IMR-90 (cell line): ENCODE data around the gene THOP1. TPM values are rescaled to one million over a fixed set of nuclear protein-coding genes. Genes with fewer than 3 reads are reported as not detected.

ENCODE experiments used
- ATAC-seq: fragments of 200-7000 bp; cut with Tn5 transposase; 2 replicates; pipeline ENCODE4 v1.9.1; 2020; ENCODE audit warnings: low read depth, mild to moderate bottlenecking, moderate library complexity
- BruUV-seq: library from RNA; stranded (reverse); fragments of 400-500 nt; replicated peaks from 2 replicates; lab custom pipeline; 2021; lab: Mats Ljungman, UMichigan
- CTCF ChIA-PET: fragments of 300-600 bp; formaldehyde crosslinking; extraction: SDS; loops from one replicate; lab custom pipeline; 2021; ENCODE audit warnings: antibody characterized with exemption; lab: Yijun Ruan, JAX
- POLR2A ChIA-PET: fragments of 300-600 bp; sonication (Branson Sonifier 250); formaldehyde crosslinking; loops from one replicate; lab custom pipeline; 2022; ENCODE audit warnings: antibody characterized with exemption; ENCODE audit not compliant: unreplicated experiment; lab: Charles Lee
- DNase-seq: peaks from one replicate; pipeline ENCODE4 v3.0.0; 2013
- H2AFZ ChIP-seq: replicated peaks from 2 replicates; pipeline ENCODE3; 2013; ENCODE audit warnings: low read length, mild to moderate bottlenecking; ENCODE audit not compliant: poor library complexity
- H2AK5ac ChIP-seq: 2 replicates; pipeline ENCODE4 v1.6.1; 2013; ENCODE audit warnings: low read depth, low read length, inconsistent platforms
- H2AK9ac ChIP-seq: replicated peaks from 2 replicates; pipeline ENCODE3; 2013; ENCODE audit warnings: mild to moderate bottlenecking, low read depth, low read length, moderate library complexity; ENCODE audit not compliant: poor library complexity
- H2BK120ac ChIP-seq: 2 replicates; pipeline ENCODE4 v1.6.1; 2013; ENCODE audit warnings: low read depth, low read length, inconsistent platforms
- H2BK15ac ChIP-seq: 3 replicates; pipeline ENCODE4 v1.6.1; 2013; ENCODE audit warnings: low read depth, low read length, inconsistent platforms
- H2BK20ac ChIP-seq: 2 replicates; pipeline ENCODE4 v1.6.1; 2013; ENCODE audit warnings: low read depth, mild to moderate bottlenecking, inconsistent platforms, low read length, moderate library complexity
- H2BK5ac ChIP-seq: 2 replicates; pipeline ENCODE4 v1.6.1; 2013; ENCODE audit warnings: mild to moderate bottlenecking, low read depth, low read length, inconsistent platforms; ENCODE audit not compliant: poor library complexity, severe bottlenecking
- H3K14ac ChIP-seq: replicated peaks from 2 replicates; pipeline ENCODE4 v1.6.1; 2013; ENCODE audit warnings: low read depth, low read length, inconsistent platforms
- H3K18ac ChIP-seq: 2 replicates; pipeline ENCODE4 v1.6.1; 2013; ENCODE audit warnings: low read depth, low read length, control low read depth
- H3K23ac ChIP-seq: 2 replicates; pipeline ENCODE4 v1.6.1; 2013; ENCODE audit warnings: low read depth, low read length, inconsistent platforms
- H3K27ac ChIP-seq: 2 replicates; pipeline ENCODE4 v1.5.1; 2013; ENCODE audit warnings: mild to moderate bottlenecking, control low read depth, low read length; ENCODE audit not compliant: insufficient read depth
- H3K27me3 ChIP-seq: 2 replicates; pipeline ENCODE4 v1.6.1; 2013; ENCODE audit warnings: low read length; ENCODE audit not compliant: control insufficient read depth, insufficient read depth
- H3K36me3 ChIP-seq: 2 replicates; pipeline ENCODE4 v1.6.1; 2013; ENCODE audit warnings: low read length, mixed read lengths; ENCODE audit not compliant: control insufficient read depth, insufficient read depth
- H3K4ac ChIP-seq: 2 replicates; pipeline ENCODE4 v1.6.1; 2013; ENCODE audit warnings: low read depth, low read length, inconsistent platforms
- H3K4me1 ChIP-seq: 2 replicates; pipeline ENCODE4 v1.6.1; 2013; ENCODE audit warnings: low read length, mixed read lengths; ENCODE audit not compliant: control insufficient read depth, insufficient read depth
- H3K4me2 ChIP-seq: 2 replicates; pipeline ENCODE4 v1.6.1; 2013; ENCODE audit warnings: low read depth, mild to moderate bottlenecking, control low read depth, low read length, moderate library complexity
- H3K4me3 ChIP-seq: 2 replicates; pipeline ENCODE4 v1.5.1; 2013; ENCODE audit warnings: low read depth, mild to moderate bottlenecking, control low read depth, low read length, moderate library complexity; ENCODE audit not compliant: insufficient read depth
- H3K56ac ChIP-seq: 2 replicates; pipeline ENCODE4 v1.6.1; 2013; ENCODE audit warnings: low read length, inconsistent platforms; ENCODE audit not compliant: insufficient read depth; ENCODE audit errors: extremely low read depth
- H3K79me1 ChIP-seq, 2 experiments: 2 replicates each; pipeline ENCODE4 v1.6.1; 2013; ENCODE audit warnings: low read length in 2 of 2, inconsistent platforms in 1 of 2, low read depth in 1 of 2
- H3K9ac ChIP-seq: 2 replicates; pipeline ENCODE4 v1.6.1; 2013; ENCODE audit warnings: low read depth, low read length, control low read depth
- H3K9me1 ChIP-seq: 2 replicates; pipeline ENCODE4 v1.6.1; 2013; ENCODE audit warnings: low read length, inconsistent platforms; ENCODE audit not compliant: insufficient read depth
- H3K9me3 ChIP-seq: 2 replicates; pipeline ENCODE4 v1.6.1; 2013; ENCODE audit warnings: low read length; ENCODE audit not compliant: control insufficient read depth, insufficient read depth
- H4K20me1 ChIP-seq: 2 replicates; pipeline ENCODE4 v1.6.1; 2013; ENCODE audit warnings: low read length, inconsistent platforms; ENCODE audit not compliant: insufficient read depth
- H4K5ac ChIP-seq: 2 replicates; pipeline ENCODE4 v1.6.1; 2013; ENCODE audit warnings: mild to moderate bottlenecking, low read depth, low read length, control low read depth
- H4K8ac ChIP-seq, 2 experiments: 2 replicates each; pipeline ENCODE4 v1.6.1; 2013; ENCODE audit warnings: low read depth in 2 of 2, low read length in 2 of 2, control low read depth in 1 of 2, inconsistent platforms in 1 of 2
- H4K91ac ChIP-seq: 2 replicates; pipeline ENCODE4 v1.6.1; 2013; ENCODE audit warnings: low read depth, low read length, inconsistent platforms; ENCODE audit not compliant: insufficient read depth
- BHLHE40 ChIP-seq: fragments of 150-350 bp; IDR thresholded peaks from 2 replicates; pipeline ENCODE4 v1.6.1; 2016; ENCODE audit warnings: mild to moderate bottlenecking, low read depth, low read length
- CEBPB ChIP-seq: IDR thresholded peaks from 2 replicates; pipeline ENCODE4 v1.6.1; 2012; ENCODE audit warnings: low read depth, low read length, improper control_type of control experiment
- CTCF ChIP-seq: conservative IDR thresholded peaks from 2 replicates; pipeline ENCODE4 v1.5.1; 2012; ENCODE audit warnings: mild to moderate bottlenecking, low read depth, low read length, improper control_type of control experiment
- FOS ChIP-seq: fragments of 150-350 bp; IDR thresholded peaks from 2 replicates; pipeline ENCODE4 v1.6.1; 2016; ENCODE audit warnings: low read depth, low read length
- MAFK ChIP-seq: IDR thresholded peaks from 2 replicates; pipeline ENCODE4 v1.6.1; 2012; ENCODE audit warnings: low read depth, low read length, improper control_type of control experiment
- MAZ ChIP-seq: IDR thresholded peaks from 2 replicates; pipeline ENCODE4 v1.6.1; 2012; ENCODE audit warnings: low read depth, mild to moderate bottlenecking, low read length, improper control_type of control experiment, moderate library complexity, borderline replicate concordance
- MXI1 ChIP-seq: IDR thresholded peaks from 2 replicates; pipeline ENCODE4 v1.6.1; 2012; ENCODE audit warnings: low read depth, mild to moderate bottlenecking, low read length, moderate library complexity, borderline replicate concordance
- NFE2L2 ChIP-seq: fragments of 150-350 bp; IDR thresholded peaks from 2 replicates; pipeline ENCODE4 v1.6.1; 2016; ENCODE audit warnings: low read depth, mild to moderate bottlenecking, low read length
- POLR2A ChIP-seq: IDR thresholded peaks from 2 replicates; pipeline ENCODE4 v1.6.1; 2012; ENCODE audit warnings: mild to moderate bottlenecking, low read depth, low read length
- RAD21 ChIP-seq: IDR thresholded peaks from 2 replicates; pipeline ENCODE4 v1.6.1; 2012; ENCODE audit warnings: low read length, improper control_type of control experiment
- RCOR1 ChIP-seq: IDR thresholded peaks from 2 replicates; pipeline ENCODE4 v1.6.1; 2012; ENCODE audit warnings: mild to moderate bottlenecking, low read length, improper control_type of control experiment; ENCODE audit not compliant: insufficient replicate concordance
- SMC3 ChIP-seq: fragments of 150-350 bp; IDR thresholded peaks from 2 replicates; pipeline ENCODE4 v1.6.1; 2016; ENCODE audit warnings: low read depth, mild to moderate bottlenecking, antibody characterized with exemption, low read length, moderate library complexity
- USF2 ChIP-seq: fragments of 150-350 bp; IDR thresholded peaks from 2 replicates; pipeline ENCODE4 v1.6.1; 2017; ENCODE audit warnings: mild to moderate bottlenecking, antibody characterized with exemption, low read length, low read depth
- WGBS, 2 experiments: methylation state at CpG; one replicate each; pipeline versions ENCODE4 v1.1.5 to v1.1.7; 2013; ENCODE audit warnings: missing lambda C conversion rate in 2 of 2; ENCODE audit not compliant: insufficient read length in 1 of 2; ENCODE audit errors: extremely low coverage in 2 of 2; 5-methylcytosine and 5-hydroxymethylcytosine counted together
- dilution Hi-C: fragments of 300-500 bp; cut with HindIII; formaldehyde crosslinking; loops from one replicate; pipeline ENCODE4 v1.14.3; 2018; ENCODE audit warnings: low sequenced_read_pairs; ENCODE audit not compliant: unreplicated experiment
- in situ Hi-C: fragments of 300-500 bp; cut with MboI; formaldehyde crosslinking; loops from 3 replicates; pipeline ENCODE4 v1.14.3; 2019; ENCODE audit warnings: low sequenced_read_pairs, inconsistent platforms, mixed read lengths
- intact Hi-C: fragments of 100-400 bp; cut with micrococcal nuclease; formaldehyde crosslinking; loops from 2 replicates; pipeline ENCODE4 v1.10.0; 2022
- polyA plus RNA-seq, 3 experiments: library from polyadenylated mRNA; depleted of rRNA; stranded (reverse); fragments of >200 nt; gene quantifications; 2 replicates each; pipeline ENCODE4 v1.2.3, GENCODE V29; 2012; ENCODE audit warnings: low replicate concordance in 1 of 3
- total RNA-seq: library from RNA; depleted of rRNA; stranded (reverse); fragments of >200 nt; gene quantifications from 2 replicates; pipeline ENCODE4 v1.2.3, GENCODE V29; 2012
- TF ChIP-seq, protein P1 (sequence below): fragments of 150-350 bp; IDR thresholded peaks from 2 replicates; pipeline ENCODE4 v1.6.1; 2016; ENCODE audit warnings: low read depth, mild to moderate bottlenecking, low read length, moderate library complexity, borderline replicate concordance

Gene THOP1
- total and polyA plus RNA-seq, 2 of the 4 experiments (the other 2 are of a cell fraction): 57.5 to 91.9 TPM

DNA sequence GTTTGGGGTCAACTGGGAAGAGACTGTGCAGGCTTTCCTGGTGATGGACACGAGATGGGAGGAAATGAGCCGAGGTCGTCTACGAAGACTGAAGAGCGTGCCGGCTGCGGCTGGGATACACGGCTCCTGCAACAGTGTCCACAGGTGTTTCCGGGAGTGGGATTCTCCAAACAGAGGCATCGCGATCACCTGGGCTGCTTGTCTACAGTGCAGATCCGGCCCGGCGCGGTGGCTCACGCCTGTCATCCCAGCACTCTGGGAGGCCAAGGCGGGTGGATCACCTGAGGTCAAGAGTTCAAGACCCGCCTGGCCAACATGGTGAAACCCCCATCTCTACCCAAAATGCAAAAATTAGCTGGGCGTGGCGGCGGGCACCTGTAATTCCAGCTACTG lies 33.9 kb upstream of the THOP1 start:
- ChIA-PET CTCF (no interaction called here), POLR2A (no interaction called here)
- H3K18ac ChIP-seq: no peak overlapping the region
- H3K14ac ChIP-seq: no peak overlapping the region
- H2BK5ac ChIP-seq: no peak overlapping the region
- BruUV-seq: no TSS peak
- no peak overlapping the region for H3K4ac ChIP-seq
- H2BK120ac ChIP-seq: no peak overlapping the region
- H3K4me3 ChIP-seq: no peak overlapping the region
- no peak overlapping the region for H2BK20ac ChIP-seq
- no peak overlapping the region for H2BK15ac ChIP-seq
- no peak overlapping the region for H4K91ac ChIP-seq
- H4K8ac ChIP-seq: no peak overlapping the region
- TF ChIP-seq BHLHE40 (no peak), NFE2L2 (no peak), POLR2A (no peak), FOS (no peak), MAFK (no peak), USF2 (no peak), SMC3 (no peak), RCOR1 (no peak), MAZ (no peak), CEBPB (no peak), MXI1 (no peak), RAD21 (no peak), CTCF (no peak)
- TF ChIP-seq, protein P1, sequence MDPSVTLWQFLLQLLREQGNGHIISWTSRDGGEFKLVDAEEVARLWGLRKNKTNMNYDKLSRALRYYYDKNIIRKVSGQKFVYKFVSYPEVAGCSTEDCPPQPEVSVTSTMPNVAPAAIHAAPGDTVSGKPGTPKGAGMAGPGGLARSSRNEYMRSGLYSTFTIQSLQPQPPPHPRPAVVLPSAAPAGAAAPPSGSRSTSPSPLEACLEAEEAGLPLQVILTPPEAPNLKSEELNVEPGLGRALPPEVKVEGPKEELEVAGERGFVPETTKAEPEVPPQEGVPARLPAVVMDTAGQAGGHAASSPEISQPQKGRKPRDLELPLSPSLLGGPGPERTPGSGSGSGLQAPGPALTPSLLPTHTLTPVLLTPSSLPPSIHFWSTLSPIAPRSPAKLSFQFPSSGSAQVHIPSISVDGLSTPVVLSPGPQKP: no peak
- DNase-seq: no peak
- H4K20me1 ChIP-seq: no peaks in the 10 kb centered on the region
- in situ Hi-C loops: no loop called here
- WGBS, 2 experiments: 87% methylated on average over 11 of the region's 21 CpGs; no CpG with 5 or more reads in 1 of the 2 experiments
- H3K27me3 ChIP-seq: no peaks in the 10 kb centered on the region; the same call in 1 of the 2 replicates
- H3K56ac ChIP-seq: no peak overlapping the region
- no peaks in the 10 kb centered on the region; a peak in 1 of 4 replicates for H3K79me1 ChIP-seq
- H4K5ac ChIP-seq: no peak overlapping the region
- no peak overlapping the region for H3K23ac ChIP-seq
- no peak for ATAC-seq
- no peak overlapping the region for H2AFZ ChIP-seq
- no peak overlapping the region for H3K4me2 ChIP-seq
- no peak overlapping the region for H2AK5ac ChIP-seq
- no peaks in the 10 kb centered on the region for H3K4me1 ChIP-seq
- no peak overlapping the region for H3K27ac ChIP-seq
- H3K9me3 ChIP-seq: no peaks in the 10 kb centered on the region
- no peak overlapping the region for H3K9ac ChIP-seq
- peaks cover 22% of the 10 kb centered on the region for H3K36me3 ChIP-seq
- dilution Hi-C loops: no loop called here
- H2AK9ac ChIP-seq: no peak overlapping the region
- H3K9me1 ChIP-seq: no peaks in the 10 kb centered on the region
- intact Hi-C loops: no loop called here
